ENCODE data around the gene SH3RF1. TPM values are rescaled to one million over a fixed set of nuclear protein-coding genes. Genes with fewer than 3 reads are reported as not detected.

SH3RF1 gene
- total and polyA plus RNA-seq, 2 of the 8 experiments (the other 6 are each of a cell fraction or from before 2014, with no cell fraction given) = 6.9 to 15.1 TPM

DNA sequence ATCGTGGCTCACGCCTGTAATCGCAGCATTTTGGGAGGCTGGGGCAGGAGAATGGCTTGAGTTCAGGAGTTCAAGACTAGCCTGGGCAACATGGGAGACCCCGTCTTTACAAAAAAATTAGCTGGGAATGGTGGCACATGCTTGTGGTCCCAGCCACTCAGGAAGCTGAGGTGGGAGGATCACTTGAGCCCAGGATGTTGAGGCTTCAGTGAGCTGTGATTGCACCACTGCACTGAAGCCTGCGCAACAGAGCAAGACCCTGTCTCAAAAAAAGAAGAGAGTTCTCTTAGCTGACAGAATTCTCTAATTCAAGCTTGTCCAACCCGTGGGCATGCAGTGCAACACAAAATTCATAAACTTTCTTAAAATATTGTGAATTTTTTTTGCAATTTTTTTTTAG lies 165.1 kb downstream of the SH3RF1 start:
- Histone ChIP-seq H4K20me1 (replicated peaks in 1 of 2; ENCODE audit: control insufficient read depth in 1 of 2, insufficient read depth in 2 of 2, low read length in 2 of 2) (no peaks in the 10 kb centered on the region), H3K18ac (ENCODE audit: extremely low read depth, low read length) (no peak overlapping the region), H3K27ac (ENCODE audit: low read depth, low read length) (no peak overlapping the region), H3K14ac (ENCODE audit: insufficient read length) (no peak overlapping the region), H4K5ac (ENCODE audit: insufficient read length, low read depth, low read length) (no peak overlapping the region), H3K23ac (ENCODE audit: insufficient read length) (no peak overlapping the region), H3K56ac (replicated peaks; ENCODE audit: insufficient read length, low read depth, low read length) (no peak overlapping the region), H3K4me1 (replicated peaks in 1 of 4; ENCODE audit: control insufficient read depth in 3 of 4, insufficient read depth in 4 of 4, low read length in 3 of 4) (peaks cover 0 to 4% (median 3%) of the 10 kb centered on the region in 4 experiments; a peak in 4 of 7 replicates), H2AK5ac (ENCODE audit: low read depth, low read length) (no peak overlapping the region), H3K9ac (replicated peaks in 1 of 4; ENCODE audit: extremely low read depth in 1 of 4, low read depth in 3 of 4, low read length in 3 of 4) (no peak overlapping the region), H2BK5ac (ENCODE audit: low read depth, low read length) (no peak overlapping the region), H3K79me2 (ENCODE audit: control insufficient read depth in 1 of 2, insufficient read depth in 2 of 2, low read length in 2 of 2) (no peaks in the 10 kb centered on the region), H3K4me2 (ENCODE audit: insufficient read depth in 1 of 2, low read depth in 2 of 2, low read length in 2 of 2) (no peak overlapping the region), H2BK120ac (replicated peaks; ENCODE audit: low read depth, low read length) (no peak overlapping the region), H4K8ac (ENCODE audit: extremely low read depth, insufficient read depth, low read length) (no peak overlapping the region), H2AFZ (ENCODE audit: low read length) (no peak overlapping the region), H2BK20ac (ENCODE audit: low read length) (no peak overlapping the region), H3K4ac (replicated peaks; ENCODE audit: insufficient read length, low read depth, low read length) (no peak overlapping the region), H3K27me3 (replicated peaks in 1 of 4; ENCODE audit: control insufficient read depth in 3 of 4, extremely low read depth in 1 of 4, insufficient read depth in 3 of 4, low read length in 3 of 4) (no peaks in the 10 kb centered on the region), H3K4me3 (ENCODE audit: extremely low read depth in 1 of 4, insufficient read depth in 2 of 4, low read depth in 3 of 4, low read length in 4 of 4) (no peak overlapping the region), H2BK15ac (ENCODE audit: low read length) (no peak overlapping the region), H3K79me1 (ENCODE audit: low read depth, low read length) (no peaks in the 10 kb centered on the region), H3K23me2 (ENCODE audit: low read depth, low read length) (peaks cover 1% of the 10 kb centered on the region; the same call in 1 of the 2 replicates), H3K36me3 (ENCODE audit: control insufficient read depth in 2 of 4, insufficient read depth in 4 of 4, low read length in 3 of 4) (peaks cover 2 to 7% (median 3%) of the 10 kb centered on the region in 4 experiments; a peak in 4 of 8 replicates), H3K9me3 (ENCODE audit: insufficient read depth in 2 of 2, low read depth in 1 of 2, low read length in 1 of 2) (no peaks in the 10 kb centered on the region), H2BK12ac (ENCODE audit: low read depth, low read length) (no peak overlapping the region), H4K91ac (replicated peaks; ENCODE audit: insufficient read length, low read length) (no peak overlapping the region)
- FAIRE-seq (no peak), DNase-seq (ENCODE audit: low read depth in 1 of 2, low spot score in 2 of 2) (no peak)
- ChIA-PET POLR2A (ENCODE audit: partially characterized antibody) (no interaction called here), CTCF (ENCODE audit: partially characterized antibody) (interaction anchor here (0.8 to 1.4 kb wide), 2 partner anchors 10 to 162 kb away, joined by 3 to 4 read pairs; no protein-coding TSS in a partner anchor)
- no peak for TF ChIP-seq ASH2L (IDR thresholded peaks at IDR 0.05; ENCODE audit: low read length)
- TF ChIP-seq KDM5A (IDR thresholded peaks at IDR 0.05; ENCODE audit: low read length) = no peak
- TF ChIP-seq BCL11A (IDR thresholded peaks at IDR 0.05; ENCODE audit: low read depth in 2 of 2, low read length in 2 of 2) = no peak
- TF ChIP-seq SP2 (IDR thresholded peaks at IDR 0.05; ENCODE audit: low read length) = no peak
- TF ChIP-seq KDM4A (IDR thresholded peaks at IDR 0.05; ENCODE audit: low read depth, low read length, severe bottlenecking) = no peak
- no peak for TF ChIP-seq RFX5 (IDR thresholded peaks at IDR 0.05; ENCODE audit: borderline replicate concordance, low read depth, low read length)
- TF ChIP-seq CREB1 (IDR thresholded peaks at IDR 0.05) = no peak
- TF ChIP-seq TAF1 (IDR thresholded peaks at IDR 0.05; ENCODE audit: low read depth, low read length) = no peak
- no peak for TF ChIP-seq RAD21 (IDR thresholded peaks at IDR 0.05 in 1 of 2, conservative IDR thresholded peaks at IDR 0.05 in 1 of 2; ENCODE audit: low read depth in 2 of 2, low read length in 2 of 2)
- no peak for TF ChIP-seq POLR2A (IDR thresholded peaks at IDR 0.05; ENCODE audit: control extremely low read depth in 1 of 2, low read depth in 2 of 2, low read length in 2 of 2)
- no peak for TF ChIP-seq CBX8 (IDR thresholded peaks at IDR 0.05; ENCODE audit: borderline replicate concordance, low read depth, low read length)
- 86% methylated on average over 6 of the region's 6 CpGs; no CpG with 5 or more reads in 1 of the 2 experiments for WGBS, 2 experiments (ENCODE audit: extremely low coverage in 1 of 2, insufficient coverage in 1 of 2, insufficient read length in 1 of 2, insufficient replicate concordance in 2 of 2, low coverage in 1 of 2, low lambda C conversion rate in 2 of 2, missing lambda C conversion rate in 1 of 2)
